SK-N-SH (cell line): ENCODE measurements around the gene TUBB6.

Experiments
- CTCF ChIP-seq: fragments of 200-600 bp; sonication (generic); IDR thresholded peaks from 2 replicates; pipeline ENCODE4 v1.6.1; 2017; ENCODE audit warnings: antibody characterized with exemption, mild to moderate bottlenecking, moderate library complexity
- EP300 ChIP-seq, 2 experiments: IDR thresholded peaks; 2 replicates each; pipeline versions ENCODE4 v1.4.0 to v1.6.1; 2012; ENCODE audit warnings: borderline replicate concordance in 1 of 2, low read depth in 1 of 2, low read length in 1 of 2
- FOXJ3 ChIP-seq: sonication (generic); formaldehyde crosslinking; IDR thresholded peaks from 2 replicates; pipeline ENCODE4 v1.5.1; 2020; ENCODE audit warnings: mild to moderate bottlenecking, missing genetic modification reagents
- FOXM1 ChIP-seq: IDR thresholded peaks from 2 replicates; pipeline ENCODE4 v1.4.0; 2012; ENCODE audit warnings: low read depth, mild to moderate bottlenecking
- MAX ChIP-seq: IDR thresholded peaks from 2 replicates; pipeline ENCODE4 v1.4.0; 2012; ENCODE audit warnings: low read depth
- MXI1 ChIP-seq: IDR thresholded peaks from 2 replicates; pipeline ENCODE4 v1.6.1; 2012; ENCODE audit warnings: mild to moderate bottlenecking, low read depth, low read length, improper control_type of control experiment
- NFIC ChIP-seq: IDR thresholded peaks from 2 replicates; pipeline ENCODE4 v1.4.0; 2012; ENCODE audit warnings: borderline replicate concordance
- POLR2AphosphoS5 ChIP-seq: IDR thresholded peaks from 2 replicates; pipeline ENCODE4 v1.6.1; 2012; ENCODE audit warnings: low read depth, low read length
- RAD21 ChIP-seq: IDR thresholded peaks from 2 replicates; pipeline ENCODE4 v1.6.1; 2012; ENCODE audit warnings: mild to moderate bottlenecking, low read length
- REST ChIP-seq: IDR thresholded peaks from 2 replicates; pipeline ENCODE4 v1.6.1; 2012; ENCODE audit warnings: mild to moderate bottlenecking, low read depth, low read length, moderate library complexity
- RFX5 ChIP-seq: IDR thresholded peaks from 2 replicates; pipeline ENCODE4 v1.6.1; 2012; ENCODE audit warnings: mild to moderate bottlenecking, improper control_type of control experiment, low read length
- SMC3 ChIP-seq: IDR thresholded peaks from 2 replicates; pipeline ENCODE4 v1.6.1; 2012; ENCODE audit warnings: low read depth, low read length, improper control_type of control experiment
- TAF1 ChIP-seq: IDR thresholded peaks from 2 replicates; pipeline ENCODE4 v1.6.1; 2012; ENCODE audit warnings: low read depth, mild to moderate bottlenecking, low read length, moderate library complexity, borderline replicate concordance
- TCF12 ChIP-seq: IDR thresholded peaks from 2 replicates; pipeline ENCODE4 v1.4.0; 2012

DNA sequence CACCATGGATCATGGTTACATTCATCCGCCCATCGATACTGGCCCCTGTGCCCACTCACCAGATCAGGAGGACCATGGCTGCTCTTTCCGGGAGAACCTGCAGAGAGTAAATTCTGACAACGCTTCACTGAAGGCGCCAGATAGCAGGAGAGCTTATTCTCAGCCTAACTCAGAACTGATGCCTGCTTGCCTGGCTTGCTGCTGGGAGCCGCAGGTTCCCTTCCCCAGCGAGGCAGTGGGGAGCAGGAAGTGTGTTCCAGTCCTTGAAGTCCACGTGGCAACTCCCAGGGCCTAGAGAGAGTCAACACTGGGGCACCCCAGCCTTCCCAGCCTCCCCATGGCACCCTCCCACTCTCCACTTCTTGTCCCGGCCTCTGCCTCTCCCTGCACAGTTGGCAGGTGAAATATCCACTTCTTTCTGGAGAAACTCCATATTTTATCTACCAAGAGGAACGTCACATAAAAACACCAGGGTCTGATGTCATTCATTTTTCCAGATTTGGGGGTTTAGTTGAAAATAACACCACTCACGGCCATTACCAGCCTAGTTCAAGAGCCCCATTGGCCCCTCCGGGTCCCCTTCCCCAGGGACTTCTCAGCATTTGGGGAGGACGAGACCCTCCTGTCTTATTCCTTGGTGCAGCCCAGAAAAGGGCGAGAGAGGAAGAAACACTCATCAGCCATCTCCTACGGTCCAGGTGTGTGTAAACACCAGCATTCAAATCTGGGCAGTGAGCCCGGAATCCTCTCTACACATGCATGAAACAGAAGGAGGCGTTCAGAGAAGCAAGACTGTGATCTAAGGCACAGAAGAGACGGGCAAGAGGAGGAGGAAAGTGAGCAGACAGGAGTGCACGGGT is 3.5 kb upstream of the TUBB6 start:
- no peak for TF ChIP-seq NFIC
- no peak for TF ChIP-seq CTCF
- no peak for TF ChIP-seq MXI1
- TF ChIP-seq TAF1, result no peak
- TF ChIP-seq RAD21, result no peak
- TF ChIP-seq SMC3, result no peak
- no peak for TF ChIP-seq TCF12
- TF ChIP-seq EP300 (IDR thresholded peaks at IDR 0.05; ENCODE audit: borderline replicate concordance in 1 of 2, low read depth in 1 of 2, low read length in 1 of 2), result no peak
- no peak for TF ChIP-seq FOXJ3 (CRISPR knock-in tag)
- no peak for TF ChIP-seq RFX5
- no peak for TF ChIP-seq MAX
- no peak for TF ChIP-seq REST
- TF ChIP-seq POLR2AphosphoS5, result no peak
- TF ChIP-seq FOXM1, result no peak
